GM12878 (cell line): ENCODE data around the gene LRRC55. TPM values are rescaled to one million over a fixed set of nuclear protein-coding genes. Genes with fewer than 3 reads are reported as not detected.

Source experiments
- ATAC-seq: fragments of 200-7000 bp; cut with Tn5 transposase; 3 replicates; pipeline ENCODE4 v1.9.1; 2020; ENCODE audit warnings: mild to moderate bottlenecking, moderate library complexity
- BruUV-seq: library from RNA; stranded (reverse); fragments of 400-500 nt; replicated peaks from 2 replicates; lab custom pipeline; 2021; lab: Mats Ljungman, UMichigan
- CTCF ChIA-PET: fragments of 300-600 bp; sonication (Branson Sonifier 250); formaldehyde crosslinking; extraction: SDS; loops from one replicate; lab custom pipeline; 2021; ENCODE audit warnings: inconsistent platforms; lab: Yijun Ruan, JAX
- POLR2A ChIA-PET: fragments of 350-600 bp; formaldehyde crosslinking; extraction: SDS; loops from one replicate; lab custom pipeline; 2021; ENCODE audit warnings: inconsistent platforms; lab: Charles Lee
- RAD21 ChIA-PET: fragments of 300-600 bp; sonication (Branson Sonifier 250); formaldehyde crosslinking; loops from one replicate; lab custom pipeline; 2023; ENCODE audit warnings: antibody characterized with exemption; ENCODE audit not compliant: unreplicated experiment; lab: Charles Lee
- SMC1A ChIA-PET: fragments of 300-600 bp; sonication (Branson Sonifier 250); formaldehyde crosslinking; loops from one replicate; lab custom pipeline; 2023; ENCODE audit not compliant: unreplicated experiment, uncharacterized antibody; lab: Charles Lee
- DNase-seq: peaks from one replicate; pipeline ENCODE4 v3.0.0-alpha.2; 2011; ENCODE audit warnings: low read depth, low spot score
- FAIRE-seq: peaks from 3 replicates; lab custom pipeline; 2011; peaks lifted over from hg19 to GRCh38; lab: Jason Lieb, UNC
- H2AFZ ChIP-seq: 2 replicates; pipeline ENCODE4 v1.6.0; 2011; ENCODE audit warnings: low read depth, low read length, control low read depth; ENCODE audit not compliant: control insufficient read depth
- H3K27ac ChIP-seq: 2 replicates; pipeline ENCODE4 v1.5.1; 2011; ENCODE audit warnings: control low read depth; ENCODE audit not compliant: control insufficient read depth, insufficient read depth
- H3K27me3 ChIP-seq, 2 experiments: replicated peaks in 1 of 2; 2 replicates each; pipeline versions ENCODE4 v1.6.0 to v1.6.1; 2011; ENCODE audit warnings: low read length in 1 of 2; ENCODE audit not compliant: control insufficient read depth in 2 of 2, insufficient read depth in 2 of 2
- H3K36me3 ChIP-seq, 2 experiments: 2 replicates each; pipeline ENCODE4 v1.5.1; 2011; ENCODE audit warnings: low read length in 1 of 2; ENCODE audit not compliant: control insufficient read depth in 2 of 2, insufficient read depth in 2 of 2
- H3K4me1 ChIP-seq: 2 replicates; pipeline ENCODE4 v1.6.1; 2011; ENCODE audit warnings: mild to moderate bottlenecking, low read length, moderate library complexity, mixed read lengths; ENCODE audit not compliant: control insufficient read depth, insufficient read depth
- H3K4me2 ChIP-seq: 2 replicates; pipeline ENCODE4 v1.6.0; 2011; ENCODE audit warnings: control low read depth; ENCODE audit not compliant: control insufficient read depth, insufficient read depth
- H3K4me3 ChIP-seq: fragments of 200-600 bp; sonication (generic); 2 replicates; pipeline ENCODE4 v1.5.1; 2016
- H3K79me2 ChIP-seq: 2 replicates; pipeline ENCODE4 v1.6.0; 2011; ENCODE audit warnings: low read length; ENCODE audit not compliant: control insufficient read depth, insufficient read depth
- H3K9ac ChIP-seq: 2 replicates; pipeline ENCODE4 v1.8.0; 2011; ENCODE audit warnings: low read length, control low read depth, mixed read lengths; ENCODE audit not compliant: control insufficient read depth, insufficient read depth
- H3K9me3 ChIP-seq: replicated peaks from 3 replicates; pipeline ENCODE4 v1.5.1; 2011; ENCODE audit warnings: mild to moderate bottlenecking, low read length; ENCODE audit not compliant: control insufficient read depth, insufficient read depth
- H4K20me1 ChIP-seq: 2 replicates; pipeline ENCODE4 v1.6.0; 2011; ENCODE audit not compliant: control insufficient read depth, insufficient read depth
- CREB1 ChIP-seq: IDR thresholded peaks from 2 replicates; pipeline ENCODE4 v1.6.1; 2012; ENCODE audit warnings: low read depth, mild to moderate bottlenecking, inconsistent platforms
- EZH2 ChIP-seq: IDR thresholded peaks from 2 replicates; pipeline ENCODE4 v1.6.1; 2012; ENCODE audit warnings: low read depth, mild to moderate bottlenecking, control low read depth, inconsistent platforms, low read length, borderline replicate concordance; ENCODE audit not compliant: control insufficient read depth
- HCFC1 ChIP-seq: fragments of 150-350 bp; IDR thresholded peaks from 2 replicates; pipeline ENCODE4 v1.6.1; 2014; ENCODE audit warnings: low read length
- IRF5 ChIP-seq: fragments of 450-650 bp; IDR thresholded peaks from 2 replicates; pipeline ENCODE4 v1.6.1; 2017; ENCODE audit warnings: borderline replicate concordance
- MYB ChIP-seq: fragments of 150-350 bp; IDR thresholded peaks from 2 replicates; pipeline ENCODE4 v1.6.1; 2014; ENCODE audit warnings: mild to moderate bottlenecking, low read depth, low read length, borderline replicate concordance
- RAD21 ChIP-seq: IDR thresholded peaks from 2 replicates; pipeline ENCODE4 v1.6.1; 2011; ENCODE audit warnings: mild to moderate bottlenecking, low read depth, low read length, moderate library complexity; ENCODE audit not compliant: insufficient read depth
- ZBED1 ChIP-seq: IDR thresholded peaks from 2 replicates; pipeline ENCODE4 v1.6.1; 2016; ENCODE audit warnings: borderline replicate concordance
- ZNF217 ChIP-seq: fragments of 450-650 bp; IDR thresholded peaks from 2 replicates; pipeline ENCODE4 v1.6.1; 2017; ENCODE audit warnings: antibody characterized with exemption, mild to moderate bottlenecking
- ZSCAN29 ChIP-seq: fragments of 450-650 bp; IDR thresholded peaks from 2 replicates; pipeline ENCODE4 v1.6.1; 2017; ENCODE audit warnings: mild to moderate bottlenecking, moderate library complexity
- ZZZ3 ChIP-seq: IDR thresholded peaks from 2 replicates; pipeline ENCODE4 v1.6.1; 2011; ENCODE audit warnings: low read depth; ENCODE audit not compliant: control insufficient read depth, insufficient read length
- WGBS: methylation state at CpG from one replicate; pipeline ENCODE4 v1.1.6; 2016; ENCODE audit warnings: low lambda C conversion rate; ENCODE audit not compliant: insufficient replicate concordance, insufficient coverage; ENCODE audit errors: missing lambda C conversion rate; 5-methylcytosine and 5-hydroxymethylcytosine counted together
- in situ Hi-C: fragments of 300-500 bp; cut with MboI; formaldehyde crosslinking; loops from 9 replicates; pipeline ENCODE4 v1.14.3; 2018; ENCODE audit warnings: mixed read lengths
- intact Hi-C: fragments of 100-400 bp; cut with micrococcal nuclease; formaldehyde crosslinking; loops from one replicate; pipeline ENCODE4 v1.14.2; 2022; ENCODE audit not compliant: unreplicated experiment
- polyA plus RNA-seq, 11 experiments: library from polyadenylated mRNA; depleted of rRNA in 4 of 11; unstranded in 6 of 11; stranded (reverse) in 5 of 11; fragments of >200 nt; fragmentation: Nextera tagmentation in 4 of 11; fragmentation: Illumina TruSeq in 1 of 11; extraction: Ambion mirVana in 4 of 11; extraction: Trizol in 1 of 11; gene quantifications; 1 replicate in 1 of 11; 2 replicates in 10 of 11; pipeline versions ENCODE4 v1.2.1 to v1.2.3, GENCODE V29; 2011 to 2016; ENCODE audit warnings: inconsistent platforms in 2 of 11, missing spikeins in 2 of 11, low read depth in 1 of 11
- total RNA-seq, 4 experiments: library from RNA; depleted of rRNA in 3 of 4; stranded (reverse); fragments of >200 nt in 3 of 4; fragmentation: Illumina TruSeq in 1 of 4; extraction: Trizol in 1 of 4; gene quantifications; 2 replicates each; pipeline versions ENCODE4 v1.2.1 to v1.2.3, GENCODE V29; 2013 to 2021

The LRRC55 gene
- total and polyA plus RNA-seq, 10 of the 15 experiments (the other 5 are each of a cell fraction or from before 2014, with no cell fraction given): 0.01 to 0.04 TPM; not detected in 8

DNA sequence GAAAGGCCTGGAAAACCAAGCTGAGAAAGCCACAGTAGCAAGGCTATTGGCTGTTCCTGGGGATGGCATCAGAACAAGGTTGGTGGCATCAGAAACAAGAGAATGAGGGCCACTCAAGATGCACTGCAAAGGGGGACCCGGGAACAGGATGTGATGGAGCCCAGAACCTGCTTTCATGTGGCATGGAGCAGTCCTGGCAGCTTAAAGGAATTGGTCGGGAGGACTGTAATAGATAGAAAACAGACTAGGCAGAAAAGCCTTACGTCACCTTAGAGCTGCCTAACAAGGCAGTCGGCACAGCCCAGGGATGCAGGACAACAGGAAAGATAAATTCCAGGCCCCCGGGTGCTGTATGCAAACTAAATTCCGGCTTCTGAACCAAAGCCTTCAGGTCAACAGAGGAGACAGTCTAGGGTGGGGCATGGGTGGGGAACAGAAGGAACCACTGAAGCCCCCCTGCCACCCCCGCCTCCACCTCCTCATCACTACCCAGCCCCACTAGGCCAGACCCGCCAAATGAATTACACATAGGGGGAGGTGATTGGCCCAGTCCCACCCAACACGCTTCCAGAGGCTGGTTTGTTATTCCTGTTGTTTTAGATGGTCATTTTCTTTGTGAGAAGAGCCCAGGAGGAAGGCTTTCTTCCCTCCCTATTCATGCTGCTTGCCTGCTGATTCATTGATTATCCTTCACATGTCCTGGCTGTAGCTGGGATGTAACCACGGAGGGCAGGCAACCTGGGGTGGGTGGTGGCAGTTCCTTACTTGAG, 25.7 kb upstream of the LRRC55 start:
- RAD21 ChIA-PET: no interaction called here
- no peaks in the 10 kb centered on the region for H3K4me1 ChIP-seq
- H3K27me3 ChIP-seq: no peaks in the 10 kb centered on the region
- WGBS: 13% methylated on average over 9 of the region's 10 CpGs
- POLR2A ChIA-PET: no interaction called here
- SMC1A ChIA-PET: no interaction called here
- intact Hi-C loops: no loop called here
- ATAC-seq: no peak
- no peaks in the 10 kb centered on the region for H4K20me1 ChIP-seq
- no peak for FAIRE-seq
- CTCF ChIA-PET: no interaction called here
- BruUV-seq: no TSS peak
- no peak overlapping the region for H3K4me2 ChIP-seq
- in situ Hi-C loops: no loop called here
- no peak overlapping the region for H3K9ac ChIP-seq
- TF ChIP-seq CREB1 (no peak), ZZZ3 (no peak), RAD21 (no peak), IRF5 (no peak), MYB (no peak), ZSCAN29 (no peak), ZNF217 (no peak), EZH2 (no peak), HCFC1 (no peak), ZBED1 (no peak)
- TF ChIP-seq, all 136 proteins: peak for 0
- no peaks in the 10 kb centered on the region for H3K79me2 ChIP-seq
- no peaks in the 10 kb centered on the region for H3K36me3 ChIP-seq
- H3K9me3 ChIP-seq: no peaks in the 10 kb centered on the region
- H3K27ac ChIP-seq: no peak overlapping the region
- DNase-seq: no peak
- no peak overlapping the region for H3K4me3 ChIP-seq
- H2AFZ ChIP-seq: no peak overlapping the region
